HCT116 (cell line): ENCODE data around the gene IFIT3. TPM values are rescaled to one million over a fixed set of nuclear protein-coding genes. Genes with fewer than 3 reads are reported as not detected.

ENCODE experiments used
- ATAC-seq: fragments of 200-7000 bp; cut with Tn5 transposase; 2 replicates; pipeline ENCODE4 v1.9.1; 2020; ENCODE audit warnings: mild to moderate bottlenecking, moderate library complexity
- BruUV-seq: library from RNA; stranded (reverse); fragments of 400-500 nt; replicated peaks from 2 replicates; lab custom pipeline; 2021; lab: Mats Ljungman, UMichigan
- CTCF ChIA-PET: fragments of 300-600 bp; sonication (Branson Sonifier 250); formaldehyde crosslinking; loops from one replicate; lab custom pipeline; 2021; ENCODE audit warnings: antibody characterized with exemption; lab: Charles Lee
- POLR2A ChIA-PET: fragments of 300-600, 350-600 bp; sonication (Branson Sonifier 250); formaldehyde crosslinking; loops from one replicate; lab custom pipeline; 2021; ENCODE audit warnings: antibody characterized with exemption; lab: Charles Lee
- RAD21 ChIA-PET, 2 experiments: fragments of 300-600 bp; sonication (Branson Sonifier 250); formaldehyde crosslinking; loops; one replicate each; lab custom pipeline; 2023; ENCODE audit warnings: low total read pairs in 2 of 2; ENCODE audit not compliant: uncharacterized antibody in 2 of 2, unreplicated experiment in 2 of 2, low non-redundant PET in 1 of 2; lab: Charles Lee
- DNase-seq: peaks from one replicate; pipeline ENCODE4 v3.0.0-alpha.2; 2010; ENCODE audit warnings: low read depth, low spot score
- H2AFZ ChIP-seq: fragments of 200-600 bp; shearing (Covaris generic), sonication (generic); 2 replicates; pipeline ENCODE4 v1.6.1; 2017; ENCODE audit warnings: low read depth, mixed run types, mixed read lengths, antibody characterized with exemption, low read length; ENCODE audit not compliant: poor library complexity, severe bottlenecking
- H3K27ac ChIP-seq: 2 replicates; pipeline ENCODE4 v1.5.1; 2012; ENCODE audit warnings: low read depth, low read length
- H3K27me3 ChIP-seq: fragments of 200-600 bp; sonication (generic); 2 replicates; pipeline ENCODE4 v1.6.1; 2016; ENCODE audit warnings: mixed run types, low read length, mixed read lengths; ENCODE audit not compliant: insufficient read depth
- H3K36me3 ChIP-seq, 2 experiments: fragments of 200-500 bp in 1 of 2; fragments of 200-600 bp in 1 of 2; sonication (Bioruptor generic) in 1 of 2; sonication (generic) in 1 of 2; 2 replicates each; pipeline versions ENCODE4 v1.5.1 to v1.6.1; 2014 to 2016; ENCODE audit warnings: low read length in 2 of 2, inconsistent platforms in 1 of 2, mixed read lengths in 1 of 2, mixed run types in 1 of 2; ENCODE audit not compliant: insufficient read depth in 2 of 2, control insufficient read depth in 1 of 2
- H3K4me1 ChIP-seq, 2 experiments: fragments of 200-600 bp in 1 of 2; sonication (generic) in 1 of 2; 2 replicates each; pipeline versions ENCODE4 v1.5.1 to v1.6.1; 2012 to 2017; ENCODE audit warnings: low read length in 2 of 2, inconsistent platforms in 1 of 2, mild to moderate bottlenecking in 1 of 2, mixed read lengths in 1 of 2, mixed run types in 1 of 2, moderate library complexity in 1 of 2; ENCODE audit not compliant: insufficient read depth in 2 of 2, control insufficient read depth in 1 of 2
- H3K4me2 ChIP-seq: fragments of 200-600 bp; sonication (generic); 2 replicates; pipeline ENCODE4 v1.6.1; 2017; ENCODE audit warnings: mixed run types, low read length, mixed read lengths
- H3K4me3 ChIP-seq, 2 experiments: fragments of 200-600 bp in 1 of 2; sonication (generic) in 1 of 2; replicated peaks in 1 of 2; 2 replicates each; pipeline ENCODE4 v1.5.1; 2011 to 2016; ENCODE audit warnings: low read length in 2 of 2, control low read depth in 1 of 2, low read depth in 1 of 2, mild to moderate bottlenecking in 1 of 2, mixed read lengths in 1 of 2, mixed run types in 1 of 2
- H3K79me2 ChIP-seq: fragments of 200-600 bp; sonication (generic); 2 replicates; pipeline ENCODE4 v1.6.1; 2017; ENCODE audit warnings: mild to moderate bottlenecking, mixed run types, low read length, moderate library complexity, mixed read lengths; ENCODE audit not compliant: insufficient read depth
- H3K9ac ChIP-seq: fragments of 200-600 bp; sonication (generic); 2 replicates; pipeline ENCODE4 v1.6.1; 2016; ENCODE audit warnings: low read length, mixed read lengths
- H3K9me2 ChIP-seq: fragments of 200-600 bp; sonication (generic), shearing (Covaris generic); 2 replicates; pipeline ENCODE4 v1.6.1; 2017; ENCODE audit warnings: mixed run types, mild to moderate bottlenecking, moderate library complexity; ENCODE audit not compliant: insufficient read depth
- H3K9me3 ChIP-seq, 2 experiments: fragments of 200-500 bp in 1 of 2; fragments of 200-600 bp in 1 of 2; sonication (Bioruptor generic) in 1 of 2; sonication (generic) in 1 of 2; 2 replicates each; pipeline ENCODE4 v1.6.1; 2014 to 2017; ENCODE audit warnings: low read length in 2 of 2, mixed read lengths in 2 of 2, inconsistent platforms in 1 of 2, low read depth in 1 of 2, mild to moderate bottlenecking in 1 of 2, mixed run types in 1 of 2, moderate library complexity in 1 of 2; ENCODE audit not compliant: control insufficient read depth in 1 of 2, insufficient read depth in 1 of 2
- H4K20me1 ChIP-seq: fragments of 200-600 bp; sonication (generic), shearing (Covaris generic); 2 replicates; pipeline ENCODE4 v1.6.1; 2017; ENCODE audit warnings: mixed run types, mild to moderate bottlenecking, moderate library complexity; ENCODE audit not compliant: insufficient read depth
- CEBPB ChIP-seq: IDR thresholded peaks from 2 replicates; pipeline ENCODE4 v1.6.1; 2012; ENCODE audit warnings: low read depth
- ELF1 ChIP-seq: IDR thresholded peaks from 2 replicates; pipeline ENCODE4 v1.6.1; 2012; ENCODE audit warnings: low read depth, borderline replicate concordance
- EZH2phosphoT487 ChIP-seq: fragments of 200-600 bp; IDR thresholded peaks from 2 replicates; pipeline ENCODE4 v1.6.1; 2018; ENCODE audit warnings: antibody characterized with exemption, borderline replicate concordance
- SIN3A ChIP-seq: IDR thresholded peaks from 2 replicates; pipeline ENCODE4 v1.6.1; 2012; ENCODE audit warnings: low read depth
- SRF ChIP-seq: IDR thresholded peaks from 2 replicates; pipeline ENCODE4 v1.6.1; 2012; ENCODE audit warnings: low read depth
- YY1 ChIP-seq: IDR thresholded peaks from 2 replicates; pipeline ENCODE4 v1.6.1; 2011; ENCODE audit warnings: low read length, low read depth, moderate library complexity, mild to moderate bottlenecking; ENCODE audit not compliant: insufficient replicate concordance; ENCODE audit errors: extremely low read depth
- ZFX ChIP-seq: fragments of 450-650 bp; IDR thresholded peaks from 2 replicates; pipeline ENCODE4 v1.6.1; 2017
- ZNF274 ChIP-seq: fragments of 200-500 bp; sonication (Bioruptor generic); IDR thresholded peaks from 2 replicates; pipeline ENCODE4 v1.6.1; 2014; ENCODE audit warnings: mild to moderate bottlenecking, low read depth, low read length, inconsistent platforms
- intact Hi-C: fragments of 100-400 bp; cut with micrococcal nuclease; formaldehyde crosslinking; loops from 2 replicates; pipeline ENCODE4 v1.10.0; 2022
- total RNA-seq: library from RNA; stranded (reverse); gene quantifications from one replicate; pipeline ENCODE4 v1.2.1, GENCODE V29; 2021; ENCODE audit not compliant: unreplicated experiment
- TF ChIP-seq, protein P1 (sequence below), 3 experiments: fragments of 200-600 bp in 1 of 3; sonication (generic) in 1 of 3; IDR thresholded peaks in 2 of 3; conservative IDR thresholded peaks in 1 of 3; 2 replicates each; pipeline ENCODE4 v1.5.1; 2012 to 2017; ENCODE audit warnings: low read depth in 2 of 3, low read length in 2 of 3, antibody characterized with exemption in 1 of 3, borderline replicate concordance in 1 of 3, control low read depth in 1 of 3, mild to moderate bottlenecking in 1 of 3, mixed read lengths in 1 of 3, mixed run types in 1 of 3, moderate library complexity in 1 of 3; ENCODE audit not compliant: insufficient read depth in 1 of 3

The IFIT3 gene
- total RNA-seq, 1 experiment from 2014 or later: 1.1 TPM

DNA sequence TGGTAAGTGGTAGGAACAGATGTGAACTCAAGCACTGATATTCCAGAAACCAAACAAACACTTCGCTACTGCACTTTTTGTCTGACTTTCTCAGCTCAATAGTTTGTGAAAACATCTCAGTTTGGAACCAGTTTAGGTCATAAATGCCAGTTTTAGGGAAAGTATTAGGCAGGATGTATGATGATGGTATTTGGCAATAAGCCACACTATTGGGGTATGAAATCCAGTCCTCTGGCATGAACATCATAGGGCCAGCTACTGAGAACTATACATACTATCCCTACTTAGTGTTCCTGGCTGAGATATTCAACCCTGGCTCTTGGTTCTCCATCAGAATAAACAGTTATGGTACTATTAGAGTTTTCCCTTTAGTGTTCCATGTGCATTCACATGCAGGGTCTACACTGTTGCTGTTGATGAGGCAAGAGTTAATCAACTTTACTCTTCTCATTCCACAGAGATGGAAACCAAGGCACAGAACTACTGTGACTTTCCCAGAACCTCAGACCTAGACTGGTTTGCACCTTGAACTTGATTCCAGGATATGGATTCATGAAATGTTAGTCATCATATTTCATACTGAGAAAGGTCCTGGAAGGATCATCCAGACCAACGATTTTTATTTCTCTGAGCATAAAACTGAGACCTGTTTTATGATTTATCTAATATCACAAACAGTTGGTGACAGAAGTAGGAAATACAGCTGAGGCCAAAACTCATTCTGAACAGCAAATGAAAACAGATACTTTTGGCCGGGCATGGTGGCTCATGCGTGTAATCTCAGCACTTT lies 46.0 kb upstream of the IFIT3 start:
- no peaks in the 10 kb centered on the region for H3K36me3 ChIP-seq
- POLR2A ChIA-PET: no interaction called here
- no peaks in the 10 kb centered on the region for H3K9me3 ChIP-seq
- no TSS peak for BruUV-seq
- TF ChIP-seq SRF (no peak), ZFX (no peak), ELF1 (no peak), ZNF274 (no peak), YY1 (no peak), EZH2phosphoT487 (no peak), SIN3A (no peak), CEBPB (no peak)
- TF ChIP-seq, protein P1, sequence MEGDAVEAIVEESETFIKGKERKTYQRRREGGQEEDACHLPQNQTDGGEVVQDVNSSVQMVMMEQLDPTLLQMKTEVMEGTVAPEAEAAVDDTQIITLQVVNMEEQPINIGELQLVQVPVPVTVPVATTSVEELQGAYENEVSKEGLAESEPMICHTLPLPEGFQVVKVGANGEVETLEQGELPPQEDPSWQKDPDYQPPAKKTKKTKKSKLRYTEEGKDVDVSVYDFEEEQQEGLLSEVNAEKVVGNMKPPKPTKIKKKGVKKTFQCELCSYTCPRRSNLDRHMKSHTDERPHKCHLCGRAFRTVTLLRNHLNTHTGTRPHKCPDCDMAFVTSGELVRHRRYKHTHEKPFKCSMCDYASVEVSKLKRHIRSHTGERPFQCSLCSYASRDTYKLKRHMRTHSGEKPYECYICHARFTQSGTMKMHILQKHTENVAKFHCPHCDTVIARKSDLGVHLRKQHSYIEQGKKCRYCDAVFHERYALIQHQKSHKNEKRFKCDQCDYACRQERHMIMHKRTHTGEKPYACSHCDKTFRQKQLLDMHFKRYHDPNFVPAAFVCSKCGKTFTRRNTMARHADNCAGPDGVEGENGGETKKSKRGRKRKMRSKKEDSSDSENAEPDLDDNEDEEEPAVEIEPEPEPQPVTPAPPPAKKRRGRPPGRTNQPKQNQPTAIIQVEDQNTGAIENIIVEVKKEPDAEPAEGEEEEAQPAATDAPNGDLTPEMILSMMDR (IDR thresholded peaks at IDR 0.05 in 2 of 3, conservative IDR thresholded peaks at IDR 0.05 in 1 of 3; ENCODE audit: borderline replicate concordance in 1 of 3, insufficient read depth in 1 of 3, low read depth in 2 of 3, low read length in 2 of 3): no peak
- RAD21 ChIA-PET: no interaction called here
- H4K20me1 ChIP-seq: no peaks in the 10 kb centered on the region
- no peaks in the 10 kb centered on the region for H3K27me3 ChIP-seq
- H3K4me1 ChIP-seq: peaks cover 51 to 66% of the 10 kb centered on the region in 2 experiments
- DNase-seq: no peak
- no peak overlapping the region for H3K27ac ChIP-seq
- H3K79me2 ChIP-seq: no peaks in the 10 kb centered on the region
- no peak for ATAC-seq
- CTCF ChIA-PET: no interaction called here
- intact Hi-C loops: loop anchor here (2.0 kb wide), 1 partner anchor 21 kb away; the partner anchor contains the start of gene IFIT2
- H3K4me2 ChIP-seq: peak overlapping the region; percentile 45; the same call in 1 of the 2 replicates
- H3K9ac ChIP-seq: no peak overlapping the region
- H3K9me2 ChIP-seq: no peaks in the 10 kb centered on the region
- H3K4me3 ChIP-seq: no peak overlapping the region
- peak overlapping the region; percentile 75 for H2AFZ ChIP-seq
